Astrocyte of the hippocampus (primary cell): ENCODE data around the gene FBXW12.
"Not testable (repeated sequence)": the region's sequence is repeated elsewhere in the genome, so short reads cannot be mapped to it uniquely, and the experiment has no call there.

Source experiments
- DNase-seq: peaks from one replicate; pipeline ENCODE4 v3.0.0; 2011; ENCODE audit warnings: low read depth, low spot score

FBXW12 gene

DNA sequence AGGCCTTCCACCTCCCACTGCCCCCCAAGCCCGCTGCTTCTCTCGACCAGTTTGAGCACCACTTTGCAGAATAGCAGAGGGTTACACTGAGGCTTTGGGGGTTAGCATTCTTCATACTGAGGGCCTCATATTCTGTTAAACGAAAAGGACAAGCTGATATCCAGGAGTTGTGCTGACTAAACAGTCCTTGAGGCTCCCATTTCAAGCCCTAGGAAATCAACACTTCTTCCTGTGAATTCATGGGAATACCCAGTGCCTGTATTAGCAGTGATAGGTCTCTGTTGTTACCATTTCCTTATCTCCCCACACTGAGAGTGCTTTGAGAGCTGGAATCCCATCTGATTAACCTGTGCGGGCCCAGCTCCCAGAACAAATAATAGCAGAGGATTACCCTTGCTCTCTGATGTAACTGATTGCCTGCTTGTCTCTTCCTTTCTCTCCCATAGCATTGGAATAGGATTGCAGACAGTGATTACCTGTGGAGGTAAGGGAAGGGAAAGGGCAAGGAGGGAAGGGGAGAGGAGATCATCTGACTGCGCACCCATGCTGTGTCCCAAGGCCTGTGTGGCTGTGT is 930 bp downstream of the FBXW12 start:
- no peak for DNase-seq

DNA sequence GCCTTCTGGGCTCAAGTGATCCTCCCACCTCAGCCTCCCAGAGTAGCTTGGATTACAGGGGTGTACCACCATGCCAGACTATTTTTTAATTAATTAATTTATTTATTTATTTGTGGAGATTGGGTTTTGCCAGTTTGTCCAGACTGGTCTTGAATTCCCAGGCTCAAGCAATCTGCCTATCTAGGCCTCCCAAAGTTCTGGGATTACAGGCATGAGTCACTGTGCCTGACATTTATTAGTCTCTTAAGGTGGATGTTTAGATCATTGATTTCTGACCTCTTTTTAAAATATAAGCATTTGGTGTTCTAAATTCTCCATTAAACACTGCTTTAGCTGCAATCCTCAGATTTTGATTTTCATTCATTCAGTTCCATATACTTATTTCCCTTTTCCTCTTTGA is 15.6 kb downstream of the FBXW12 start:
- DNase-seq: no peak

DNA sequence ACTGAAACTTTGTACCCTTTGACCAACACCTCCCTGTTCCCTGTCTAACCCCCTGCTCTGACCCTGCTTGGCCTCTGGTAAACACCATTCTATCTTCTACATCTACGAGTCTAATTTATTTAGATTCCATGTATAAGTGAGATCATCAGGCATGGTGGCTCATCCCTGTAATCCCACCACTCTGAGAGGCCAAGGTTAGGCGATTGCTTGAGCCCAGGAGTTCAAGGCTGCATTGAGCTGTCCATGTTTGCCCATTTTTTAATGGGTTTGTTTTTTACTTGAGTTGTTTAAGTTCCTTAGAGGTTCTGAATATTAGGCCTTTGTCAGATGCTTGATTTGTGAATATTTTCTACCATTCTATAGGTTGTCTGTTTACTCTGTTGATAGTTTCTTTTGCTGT is 16.9 kb downstream of the FBXW12 start:
- DNase-seq: no peak

DNA sequence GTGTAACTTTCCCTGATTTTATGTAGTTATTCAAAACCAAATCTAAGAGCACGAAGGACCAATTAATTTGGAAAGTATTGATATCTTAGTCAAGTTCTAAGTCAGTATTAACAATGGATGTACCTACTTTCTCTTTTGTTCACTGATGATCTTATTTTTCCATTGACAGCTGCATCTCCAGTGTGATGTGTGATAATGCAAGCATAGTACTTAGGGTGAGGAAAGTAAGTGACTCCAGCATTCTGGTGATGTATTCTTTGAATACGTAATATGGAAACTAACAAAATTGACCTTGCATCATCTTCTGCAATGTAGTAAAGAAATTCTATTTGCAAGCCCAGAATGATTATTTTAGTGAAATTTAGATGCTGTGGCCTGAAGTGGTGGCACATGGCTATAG is 22.4 kb downstream of the FBXW12 start:
- DNase-seq: no peak

DNA sequence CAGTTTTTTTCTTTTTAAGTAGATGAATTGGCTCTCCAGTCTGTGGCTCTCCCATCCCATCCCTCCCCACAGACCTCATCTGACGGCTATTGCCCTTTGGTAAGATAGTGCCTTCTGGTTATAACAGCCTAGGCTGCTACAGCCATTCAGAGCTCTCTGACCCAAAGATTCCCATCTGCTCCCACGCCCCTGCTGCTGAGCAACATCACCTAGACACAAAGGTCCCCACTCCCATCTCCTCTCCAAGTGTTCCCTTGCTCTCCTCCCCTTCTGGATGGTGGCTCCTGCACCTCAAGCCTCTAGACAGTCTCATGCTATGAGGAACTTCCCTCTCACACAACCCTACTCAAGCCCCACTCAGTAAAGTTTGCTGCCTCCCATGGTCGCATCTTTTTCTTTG is 23.7 kb downstream of the FBXW12 start:
- DNase-seq: no peak

DNA sequence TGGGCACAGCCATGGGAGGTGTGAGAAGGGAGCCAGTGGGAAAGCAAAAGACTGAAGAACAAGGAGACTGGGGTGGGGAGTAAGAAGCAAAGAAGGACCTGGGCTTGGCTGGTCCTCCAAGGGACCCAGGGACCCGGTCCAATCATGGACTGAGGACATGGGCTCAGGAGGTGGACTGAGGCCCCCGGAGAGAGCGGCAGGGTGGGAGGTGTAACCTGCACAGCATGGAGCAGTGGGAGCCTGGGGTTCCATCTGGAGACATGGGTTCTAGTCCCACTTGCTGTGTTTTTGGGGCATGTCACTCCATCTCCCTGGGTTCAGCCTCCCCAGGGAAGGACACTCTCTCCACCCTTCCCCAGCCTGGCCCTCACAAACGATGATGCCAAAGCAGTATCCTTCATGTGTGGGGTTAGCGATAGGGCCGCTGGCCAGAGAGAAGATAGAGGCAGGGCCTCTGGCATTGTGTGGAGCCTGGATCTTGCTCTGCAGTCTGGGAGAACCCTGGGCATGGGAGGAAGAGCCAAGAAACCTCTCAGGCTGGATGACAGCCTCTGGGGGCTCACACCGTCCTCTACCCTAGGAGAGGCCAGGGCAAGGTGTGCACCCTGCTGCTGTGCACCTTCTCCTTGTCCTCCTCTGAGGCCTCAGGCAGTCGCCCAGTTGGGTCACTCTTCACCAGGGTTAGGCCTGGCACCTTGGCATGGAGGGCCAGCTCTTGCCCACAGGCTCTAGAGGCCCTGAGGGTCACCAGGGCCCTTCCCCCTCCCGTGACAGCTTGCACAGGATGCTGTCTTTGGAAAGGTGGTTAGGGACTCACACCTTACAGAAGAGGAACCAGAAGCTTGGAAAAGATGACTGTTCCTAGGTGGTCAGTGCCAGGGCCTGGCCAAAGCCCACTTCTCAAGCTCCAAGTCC is 26.0 kb downstream of the FBXW12 start:
- no peak for DNase-seq

DNA sequence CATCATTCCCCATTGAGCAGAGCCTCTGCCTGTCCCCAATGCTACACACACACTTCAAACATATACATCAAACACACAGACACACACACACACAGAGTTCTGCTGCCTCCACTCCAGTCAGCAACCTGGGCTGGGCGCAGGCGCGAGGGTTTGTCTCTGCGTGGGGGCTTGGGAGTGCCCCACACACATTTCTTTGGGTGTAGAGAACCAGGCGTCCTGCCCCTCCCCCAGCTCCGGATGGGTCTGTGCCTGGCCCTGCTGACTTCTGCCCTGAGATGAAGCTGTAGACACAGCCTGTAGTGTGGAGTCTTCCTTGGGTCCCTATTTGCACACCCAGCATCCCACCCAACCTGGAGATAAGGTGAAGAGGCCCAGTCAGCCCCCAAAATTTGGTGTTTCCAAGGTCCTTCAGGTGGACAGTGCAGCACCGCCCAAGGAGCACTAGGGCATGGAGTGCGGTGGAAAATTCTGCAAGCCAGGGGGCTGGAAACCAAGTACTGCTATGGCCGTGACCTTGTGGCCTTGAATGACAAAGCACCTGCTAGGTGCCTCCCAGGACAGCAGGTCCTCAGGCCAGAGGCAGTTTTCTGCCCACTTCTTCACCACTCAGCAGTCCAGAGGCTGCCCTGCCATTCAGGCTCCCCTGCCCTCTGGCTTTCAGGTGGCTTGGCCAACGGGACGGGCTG is 26.8 kb downstream of the FBXW12 start:
- DNase-seq: no peak

DNA sequence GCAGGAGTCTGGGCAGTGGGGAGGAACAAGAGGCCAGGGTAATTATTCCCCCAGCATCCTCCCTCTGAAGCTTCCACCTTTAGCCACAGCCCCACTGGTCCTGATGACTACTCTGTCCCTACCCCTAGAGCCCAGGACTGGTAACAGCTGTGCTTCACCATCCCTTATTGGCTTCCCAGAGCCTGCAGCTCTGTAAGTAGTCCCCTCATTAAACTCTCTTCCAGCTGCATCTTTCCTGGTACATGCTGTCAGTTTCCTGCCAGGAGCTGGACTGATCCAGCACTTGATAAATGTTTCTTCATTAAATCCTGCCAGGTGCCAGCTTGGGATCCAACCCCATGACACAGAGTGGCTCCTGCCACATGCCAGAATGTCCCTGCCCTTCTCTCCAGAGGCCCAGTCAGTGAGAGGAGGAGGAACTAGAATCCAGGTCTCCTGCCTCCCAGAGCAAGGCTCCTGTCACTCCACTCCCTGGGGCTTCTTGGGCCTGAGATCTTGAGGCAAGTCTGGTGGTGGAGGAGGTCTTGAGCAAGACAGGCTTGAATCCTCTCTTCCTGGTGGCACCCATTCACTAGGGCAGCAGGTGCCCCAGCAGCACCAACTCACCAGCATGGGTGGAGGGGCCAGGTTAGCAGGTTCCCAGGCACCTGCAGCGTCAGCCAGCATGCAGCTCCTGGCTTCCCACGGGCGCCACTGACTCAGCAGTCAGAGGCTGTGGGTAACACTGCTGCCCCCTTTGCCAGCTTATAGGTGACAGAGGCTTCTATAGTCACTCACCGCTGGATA is 27.6 kb downstream of the FBXW12 start:
- no peak for DNase-seq

DNA sequence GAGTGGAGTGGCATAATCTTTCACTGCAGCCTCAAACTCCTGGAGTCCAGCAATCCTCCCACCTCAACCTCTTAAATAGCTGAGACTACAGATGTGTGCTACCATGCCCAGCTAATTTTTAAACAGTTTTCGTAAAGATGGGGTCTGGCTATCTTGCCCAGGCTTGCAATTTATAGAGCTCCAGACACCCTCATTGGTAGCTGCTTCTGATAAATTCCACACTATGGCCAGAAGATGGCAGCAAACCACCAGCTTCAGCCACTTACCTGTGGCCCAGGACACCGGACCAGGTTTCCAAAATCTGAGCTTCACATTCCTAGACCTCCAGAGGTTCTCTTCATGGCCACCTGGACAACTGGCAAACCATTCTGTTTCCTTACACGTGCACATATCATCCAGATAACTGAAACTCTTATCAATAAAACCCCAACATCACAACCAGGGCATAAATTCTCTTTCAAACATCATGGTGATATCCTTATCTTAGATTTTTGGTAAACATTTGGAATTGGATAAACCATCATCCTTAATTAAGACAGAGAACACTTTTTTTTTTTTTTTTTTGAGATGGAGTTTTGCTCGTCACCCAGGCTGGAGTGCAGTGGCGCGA is 28.9 kb downstream of the FBXW12 start:
- DNase-seq: peak; percentile 73

DNA sequence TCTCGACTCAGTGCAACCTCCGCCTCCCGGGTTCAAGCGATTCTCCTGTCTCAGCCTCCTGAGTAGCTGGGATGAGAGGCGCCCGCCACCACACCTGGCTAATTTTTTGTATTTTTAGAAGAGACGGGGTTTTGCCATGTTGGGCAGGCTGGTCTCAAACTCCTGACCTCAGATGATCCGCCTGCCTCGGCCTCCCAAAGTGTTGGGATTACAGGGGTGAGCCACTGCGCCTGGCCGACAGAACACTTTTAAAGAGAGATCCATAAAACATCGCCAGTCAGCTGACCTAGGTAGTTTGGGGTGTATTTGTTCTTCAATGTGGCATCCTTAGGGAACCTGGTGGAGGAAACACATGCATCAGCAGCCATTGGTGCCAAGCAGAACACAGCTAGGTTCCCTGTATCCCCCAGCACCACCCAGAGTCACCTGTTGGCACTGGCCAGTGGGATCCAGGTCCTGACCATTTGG is 29.4 kb downstream of the FBXW12 start:
- DNase-seq: not testable (repeated sequence)

DNA sequence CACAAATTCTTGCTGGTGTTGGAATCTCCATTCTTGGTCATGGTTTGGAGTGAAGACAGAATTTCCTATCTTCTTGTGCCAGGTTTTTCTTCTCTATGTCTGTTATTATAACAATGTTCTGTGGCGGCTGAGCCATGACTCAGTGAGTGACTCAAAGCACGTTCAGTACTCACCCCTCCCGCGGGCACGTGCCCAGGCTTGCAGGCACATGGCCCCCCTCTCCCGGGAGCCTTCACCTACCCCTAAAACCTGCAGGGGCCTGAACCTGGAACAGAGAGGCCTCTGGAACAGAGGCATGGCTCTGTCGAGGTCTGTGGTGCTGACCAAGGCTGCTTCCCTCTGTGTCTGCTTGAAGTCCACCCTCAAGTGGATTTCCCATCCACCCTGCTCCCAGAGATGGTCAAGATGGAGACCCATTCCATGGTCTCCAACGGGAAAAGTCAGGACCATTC is 30.3 kb downstream of the FBXW12 start:
- DNase-seq: peak; percentile 95

DNA sequence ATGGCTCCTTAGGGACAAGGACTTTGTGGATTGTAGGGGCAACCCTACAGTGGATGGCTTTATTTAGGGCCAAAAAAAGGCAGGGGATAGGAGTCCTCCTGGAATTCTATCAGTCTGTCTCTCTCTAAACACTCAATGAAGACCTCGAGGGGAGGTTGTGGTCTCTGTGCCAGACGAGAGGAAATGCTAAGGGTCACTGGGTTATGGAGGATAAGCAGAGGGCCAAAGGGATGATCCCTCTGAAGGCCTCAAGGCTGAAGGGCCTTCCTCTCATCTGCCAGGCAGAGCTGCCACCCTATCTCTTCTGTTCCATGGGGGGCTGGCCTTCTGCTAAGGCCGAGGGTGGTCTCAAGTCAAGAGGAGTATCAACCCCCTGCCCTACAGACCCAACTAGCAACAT is 30.9 kb downstream of the FBXW12 start:
- DNase-seq: no peak

DNA sequence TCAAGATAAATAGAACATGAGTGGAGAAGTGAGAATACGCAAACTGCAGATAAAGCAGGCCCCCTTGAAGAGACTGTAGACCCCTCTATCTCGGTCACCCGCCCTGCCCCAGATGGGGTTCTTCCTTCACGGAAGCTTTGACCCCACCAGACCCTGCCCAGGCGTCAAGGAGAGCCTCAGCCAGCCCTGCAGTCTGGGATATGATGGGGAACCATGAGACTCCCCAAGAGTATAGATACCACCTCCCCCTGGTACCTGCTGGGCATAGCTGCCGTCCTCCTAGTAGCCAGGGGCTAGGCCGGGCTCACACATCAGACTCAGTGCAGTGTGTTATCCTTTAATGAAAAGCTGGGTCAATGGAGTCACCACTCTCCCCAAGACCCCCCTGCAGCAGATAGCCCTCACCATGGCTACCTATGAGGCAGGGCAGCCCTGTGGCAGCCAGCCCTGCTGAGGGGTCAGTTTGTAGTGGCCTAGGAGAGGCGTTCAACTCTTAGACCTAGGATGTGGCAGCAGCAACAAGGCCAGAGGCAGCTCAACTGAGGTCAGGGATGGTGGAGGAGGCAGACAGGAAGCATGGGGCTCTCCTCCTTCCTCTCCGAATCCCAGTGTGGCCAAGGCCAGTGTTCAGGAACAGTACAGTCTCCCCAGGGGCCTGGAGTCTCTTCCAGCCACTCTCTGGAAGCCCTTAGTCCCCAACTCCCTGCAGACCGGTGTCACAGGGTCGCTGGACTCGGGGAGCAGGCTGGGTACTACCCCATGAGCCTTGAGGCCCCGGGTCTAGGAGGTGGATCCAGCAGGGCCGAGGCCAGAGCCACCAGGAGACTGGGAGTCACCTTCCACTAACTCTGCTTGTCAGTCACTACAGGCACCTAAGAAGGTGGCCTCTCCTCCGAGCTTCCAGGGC is 31.8 kb downstream of the FBXW12 start:
- no peak for DNase-seq

DNA sequence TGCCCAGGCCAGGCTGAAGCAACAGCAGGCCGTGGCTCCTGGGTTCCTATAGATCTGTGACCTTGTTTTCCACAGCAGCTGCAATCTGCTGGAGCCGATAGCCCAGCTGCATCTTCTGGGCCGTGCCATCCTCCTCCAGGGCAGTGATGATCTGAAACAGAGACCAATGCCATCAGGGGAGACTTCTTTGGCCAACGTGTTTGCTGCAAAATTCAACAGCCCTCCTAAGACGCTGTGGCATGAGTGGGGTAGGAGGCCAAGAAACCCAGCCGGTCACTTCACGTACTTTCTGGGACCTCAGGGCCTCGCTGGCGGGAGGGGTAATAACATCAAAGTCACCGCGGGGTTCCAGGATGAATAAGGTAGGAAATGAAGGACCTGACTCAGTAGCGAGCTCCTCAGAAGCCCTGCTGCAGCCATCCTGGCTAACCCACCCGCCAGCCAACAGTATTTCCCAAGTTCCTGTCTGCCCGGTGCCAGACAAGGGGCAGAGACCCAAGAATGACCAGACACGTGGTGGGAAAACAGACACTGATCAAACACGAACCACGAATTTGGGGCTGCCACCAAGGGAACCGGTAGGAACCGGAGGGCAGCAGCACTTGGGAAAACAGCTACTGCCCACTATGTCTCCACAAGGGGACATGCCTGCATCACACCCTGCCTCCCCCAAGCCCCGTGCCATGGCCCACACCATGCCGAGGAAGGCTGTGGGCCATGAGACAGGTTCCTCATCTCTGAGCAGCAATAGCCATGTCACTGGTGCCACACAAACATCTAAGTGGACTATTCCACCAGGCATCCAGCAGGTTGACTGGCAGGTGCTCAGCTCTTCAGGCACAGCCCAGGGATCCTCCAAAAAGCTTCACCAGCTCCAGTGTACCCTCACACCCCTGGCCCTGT is 32.7 kb downstream of the FBXW12 start:
- no peak for DNase-seq

DNA sequence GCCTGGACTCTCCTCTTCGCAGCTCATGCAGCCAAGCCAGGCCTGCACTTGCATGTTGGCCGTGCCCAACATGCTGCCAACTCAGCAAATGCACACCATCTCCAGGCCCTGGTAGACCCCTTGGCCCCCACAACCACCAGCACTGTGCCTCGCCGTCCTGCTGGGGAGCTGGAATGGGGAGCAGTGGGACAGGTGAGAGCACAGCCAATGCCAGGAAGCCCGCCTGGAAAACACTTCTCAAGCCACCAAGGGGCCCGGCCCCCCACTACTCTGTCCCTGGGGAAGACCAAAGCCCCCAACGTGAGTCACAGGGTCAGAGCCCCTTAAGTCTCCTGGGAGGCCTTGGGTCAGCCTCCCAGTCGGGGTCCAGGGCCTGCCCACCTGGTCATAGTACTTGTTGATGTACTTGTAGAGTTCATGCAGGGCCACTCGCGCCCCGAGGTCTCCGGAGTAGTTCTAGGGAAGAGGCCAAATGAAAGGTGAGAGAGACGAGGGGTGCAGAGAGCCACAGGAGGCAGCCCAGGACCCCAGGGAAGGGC is 33.4 kb downstream of the FBXW12 start:
- DNase-seq: no peak

DNA sequence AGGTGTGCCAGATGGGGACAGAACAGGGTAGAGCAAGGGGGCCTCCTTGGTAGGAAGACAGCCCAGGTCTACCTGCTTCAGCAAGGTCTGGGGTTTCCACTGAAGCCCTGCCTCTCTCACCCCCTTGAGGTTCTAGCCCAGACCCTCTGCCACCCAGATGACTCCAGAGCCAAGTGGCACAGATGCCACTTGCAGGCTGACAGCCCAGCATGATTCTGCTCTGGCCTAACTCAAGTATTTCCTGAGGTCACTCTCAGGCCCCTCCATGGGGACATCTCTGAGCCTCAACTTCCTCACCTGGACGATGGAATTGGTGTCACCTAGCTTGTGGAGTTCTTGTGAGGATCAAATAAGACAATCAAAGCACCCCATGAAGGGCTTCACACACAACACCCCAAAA is 34.0 kb downstream of the FBXW12 start:
- no peak for DNase-seq

DNA sequence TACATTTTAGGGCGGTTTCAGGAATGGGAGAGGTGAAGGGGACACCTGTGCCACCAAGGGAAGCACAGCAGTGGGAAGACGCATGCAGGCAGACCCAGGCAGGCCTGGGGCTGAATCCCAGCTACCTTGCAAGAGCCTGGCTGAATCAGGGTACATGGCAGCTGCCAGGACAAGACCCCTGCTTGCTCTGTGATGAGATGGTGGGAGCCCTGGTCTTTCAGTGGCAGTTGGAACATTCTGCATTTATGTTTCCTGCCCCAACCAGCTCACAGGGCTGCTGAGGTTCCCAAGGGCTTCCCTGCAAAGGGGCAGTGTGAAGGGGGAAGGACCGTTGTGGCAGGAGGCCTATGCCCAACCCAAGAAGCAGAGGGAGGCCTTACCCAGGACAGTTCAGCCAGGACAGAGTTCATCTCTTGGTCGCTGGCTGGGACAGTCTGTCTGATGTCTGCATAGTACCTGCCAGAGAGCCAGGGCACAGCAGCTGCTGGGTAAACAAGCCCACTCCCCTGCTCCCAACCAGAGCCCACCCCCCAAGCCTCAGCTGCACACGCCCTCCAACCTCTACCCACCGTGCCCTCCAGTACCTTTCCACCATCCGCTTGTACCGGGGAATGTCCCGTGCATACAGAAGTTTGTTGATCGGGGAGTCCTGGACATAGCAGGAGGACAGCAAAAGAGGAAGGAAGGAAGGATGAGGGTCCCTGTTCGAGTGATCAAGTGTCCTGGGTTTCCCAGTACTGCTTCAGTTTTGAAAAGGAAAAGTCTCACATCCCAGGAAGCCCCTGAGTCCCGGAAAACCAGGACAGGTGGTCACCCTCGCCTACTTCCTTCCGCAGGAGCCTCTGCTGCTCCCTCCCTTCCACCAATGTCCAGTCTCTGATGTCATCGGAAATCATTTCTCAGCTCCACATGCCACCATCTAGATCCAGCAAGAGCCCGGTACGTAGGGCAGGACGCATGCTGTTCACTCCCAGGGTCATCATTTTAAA is 34.7 kb downstream of the FBXW12 start:
- no peak for DNase-seq
